GM21528 (cell line): ENCODE data around the gene BROX.
A peak's percentile ranks its signal among the peaks of the same experiment; 100 is the strongest.

Experiments used
- ATAC-seq: cut with Tn5 transposase; IDR thresholded peaks from one replicate; pipeline ENCODE4 v1.9.1; 2021; ENCODE audit warnings: mild to moderate bottlenecking, moderate library complexity; ENCODE audit not compliant: unreplicated experiment, low FRiP score

Gene BROX

GRCh38 chr1:222769971-222770620 lies 57.7 kb downstream of the BROX start:
- no peak for ATAC-seq

GRCh38 chr1:222772996-222773379 lies 60.6 kb downstream of the BROX start:
- peak; percentile 93 for ATAC-seq

- no peak for ATAC-seq
Observed at GRCh38 chr1:222777463-222777862, 65.1 kb downstream of the BROX start.

- no peak for ATAC-seq
Observed at GRCh38 chr1:222777977-222778376, 65.6 kb downstream of the BROX start.

- ATAC-seq = no peak
Observed at GRCh38 chr1:222781251-222781650, 68.9 kb downstream of the BROX start.

- ATAC-seq = no peak
Observed at GRCh38 chr1:222783051-222783450, 70.7 kb downstream of the BROX start.

- ATAC-seq = no peak
Observed at GRCh38 chr1:222784371-222784770, 72.0 kb downstream of the BROX start.
